ENCODE results near the gene PRC1.

PRC1 gene

GRCh38 chr15:90955624-90956273 is 38.6 kb downstream of the PRC1 start:
- in situ Hi-C loops (cut with MboI; ENCODE audit: low sequenced_read_pairs), result no loop called here

GRCh38 chr15:90954712-90955623 is 39.4 kb downstream of the PRC1 start, which contains the start of gene RCCD1:
TSS of gene RCCD1 (plus strand) at chr15:90954884. CDS start at chr15:90956735, 1,851 bp downstream.
- in situ Hi-C loops (cut with MboI; ENCODE audit: low sequenced_read_pairs), result no loop called here

DNA sequence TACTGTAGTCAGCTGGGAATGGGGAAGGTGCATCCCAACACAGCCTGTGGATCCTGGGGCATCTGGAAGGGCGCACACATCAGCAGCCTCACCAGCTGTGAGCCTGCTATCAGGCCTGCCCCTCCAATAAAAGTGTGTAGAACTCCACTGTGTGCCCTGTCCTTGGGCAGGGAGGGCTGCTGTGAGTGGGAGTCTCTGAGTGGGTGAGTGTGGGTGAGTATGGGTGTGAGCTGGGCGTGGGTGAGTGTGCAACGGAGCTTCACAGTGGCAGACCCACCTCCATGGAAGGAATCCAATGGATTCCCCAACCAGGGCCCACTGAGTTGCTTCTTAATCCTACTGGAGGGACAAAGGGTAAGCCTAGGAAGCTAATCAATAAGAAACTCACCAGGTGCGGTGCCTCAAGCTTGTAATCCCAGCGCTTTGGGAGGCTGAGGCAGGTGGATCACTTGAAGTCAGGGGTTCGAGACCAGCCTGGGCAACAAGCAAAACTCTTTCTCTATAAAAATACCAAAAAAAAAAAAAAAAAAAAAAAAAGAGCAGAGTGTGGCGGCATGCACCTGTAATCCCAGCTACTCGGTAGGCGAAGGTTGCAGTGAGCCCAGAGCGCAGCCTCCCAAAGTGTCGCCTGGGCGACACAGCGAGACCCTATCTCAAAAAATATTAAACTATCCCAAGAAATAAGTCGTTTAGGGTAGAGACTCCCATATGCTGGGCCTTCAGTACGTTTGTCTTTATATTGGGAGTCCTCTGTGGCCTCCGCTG is 40.2 kb downstream of the PRC1 start:
- in situ Hi-C loops (cut with MboI; ENCODE audit: low sequenced_read_pairs), result no loop called here

- in situ Hi-C loops (cut with MboI; ENCODE audit: low sequenced_read_pairs), result no loop called here
These were observed 41.2 kb downstream of the PRC1 start for GRCh38 chr15:90952901-90953677.

- in situ Hi-C loops (cut with MboI; ENCODE audit: low sequenced_read_pairs), result no loop called here
These were observed 43.7 kb downstream of the PRC1 start for GRCh38 chr15:90950676-90951075.

- in situ Hi-C loops (cut with MboI; ENCODE audit: low sequenced_read_pairs), result no loop called here
These were observed 44.2 kb downstream of the PRC1 start for GRCh38 chr15:90949979-90950675.

GRCh38 chr15:90948506-90948905 is 45.8 kb downstream of the PRC1 start:
- in situ Hi-C loops (cut with MboI; ENCODE audit: low sequenced_read_pairs), result no loop called here

DNA sequence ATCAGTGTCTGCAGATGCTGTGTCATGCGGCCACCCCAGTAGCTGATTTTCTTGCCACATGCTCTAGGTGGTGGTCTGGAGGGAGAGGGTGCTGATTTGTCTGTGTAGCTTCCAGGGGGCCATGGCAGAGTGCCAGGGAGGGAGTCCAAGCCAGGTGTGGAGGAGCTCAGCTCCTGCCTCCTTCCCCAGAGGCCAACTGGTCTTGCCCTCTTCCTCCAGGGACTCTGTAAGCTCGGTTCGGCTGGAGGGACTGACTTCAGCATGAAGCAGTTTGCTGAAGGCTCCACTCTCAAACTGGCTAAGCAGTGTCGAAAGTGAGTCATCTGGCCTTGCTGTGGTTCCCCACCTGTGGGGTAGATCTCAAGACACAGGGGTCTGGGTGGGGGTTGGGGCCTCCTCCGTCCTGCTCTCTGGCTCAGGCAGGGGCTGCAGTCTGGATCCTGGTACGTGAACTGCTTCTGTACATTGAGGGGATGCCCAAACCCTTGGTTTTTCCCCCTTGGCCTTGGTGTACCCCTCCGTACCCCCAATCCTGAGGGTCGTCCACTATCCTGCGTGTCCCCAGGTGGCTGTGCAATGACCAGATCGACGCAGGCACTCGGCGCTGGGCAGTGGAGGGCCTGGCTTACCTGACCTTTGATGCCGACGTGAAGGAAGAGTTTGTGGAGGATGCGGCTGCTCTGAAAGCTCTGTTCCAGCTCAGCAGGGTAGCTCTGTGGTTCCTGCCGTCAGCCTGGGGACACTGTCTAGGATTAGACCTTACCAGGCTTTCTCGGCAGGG is 46.6 kb downstream of the PRC1 start:
- in situ Hi-C loops (cut with MboI; ENCODE audit: low sequenced_read_pairs), result no loop called here

GRCh38 chr15:90946941-90947576 is 47.3 kb downstream of the PRC1 start:
- in situ Hi-C loops (cut with MboI; ENCODE audit: low sequenced_read_pairs), result no loop called here

- in situ Hi-C loops (cut with MboI; ENCODE audit: low sequenced_read_pairs), result no loop called here
These were observed 47.8 kb downstream of the PRC1 start for GRCh38 chr15:90946538-90946937.

GRCh38 chr15:90945091-90945490 is 49.2 kb downstream of the PRC1 start:
- in situ Hi-C loops (cut with MboI; ENCODE audit: low sequenced_read_pairs), result no loop called here

- in situ Hi-C loops (cut with MboI; ENCODE audit: low sequenced_read_pairs), result no loop called here
These were observed 51.8 kb downstream of the PRC1 start for GRCh38 chr15:90942354-90943120.

GRCh38 chr15:90941038-90941437 is 53.3 kb downstream of the PRC1 start:
- in situ Hi-C loops (cut with MboI; ENCODE audit: low sequenced_read_pairs), result no loop called here

DNA sequence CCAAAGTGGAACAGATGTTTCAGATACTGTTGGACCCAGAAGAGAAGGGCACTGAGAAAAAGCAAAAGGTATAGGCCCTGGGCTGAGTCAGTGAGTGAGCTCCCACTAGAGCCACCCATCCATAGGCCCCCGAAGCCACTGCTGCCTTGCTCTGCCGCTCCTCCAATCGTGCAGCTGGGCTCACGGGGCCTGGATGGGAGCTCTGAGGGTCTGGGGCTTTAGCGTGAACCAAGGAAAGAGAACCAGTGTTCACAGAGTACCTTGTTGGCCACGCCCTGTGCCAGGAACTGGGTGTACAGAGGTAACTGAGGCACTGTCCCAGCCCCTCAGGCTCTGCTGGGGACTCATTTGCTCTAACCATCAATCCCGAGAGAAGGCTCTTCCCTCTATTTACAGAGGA is 54.6 kb downstream of the PRC1 start:
- in situ Hi-C loops (cut with MboI; ENCODE audit: low sequenced_read_pairs), result no loop called here

- in situ Hi-C loops (cut with MboI; ENCODE audit: low sequenced_read_pairs), result no loop called here
These were observed 56.1 kb downstream of the PRC1 start for GRCh38 chr15:90938261-90938660.

GRCh38 chr15:90936823-90937222 is 57.5 kb downstream of the PRC1 start:
- in situ Hi-C loops (cut with MboI; ENCODE audit: low sequenced_read_pairs), result no loop called here

DNA sequence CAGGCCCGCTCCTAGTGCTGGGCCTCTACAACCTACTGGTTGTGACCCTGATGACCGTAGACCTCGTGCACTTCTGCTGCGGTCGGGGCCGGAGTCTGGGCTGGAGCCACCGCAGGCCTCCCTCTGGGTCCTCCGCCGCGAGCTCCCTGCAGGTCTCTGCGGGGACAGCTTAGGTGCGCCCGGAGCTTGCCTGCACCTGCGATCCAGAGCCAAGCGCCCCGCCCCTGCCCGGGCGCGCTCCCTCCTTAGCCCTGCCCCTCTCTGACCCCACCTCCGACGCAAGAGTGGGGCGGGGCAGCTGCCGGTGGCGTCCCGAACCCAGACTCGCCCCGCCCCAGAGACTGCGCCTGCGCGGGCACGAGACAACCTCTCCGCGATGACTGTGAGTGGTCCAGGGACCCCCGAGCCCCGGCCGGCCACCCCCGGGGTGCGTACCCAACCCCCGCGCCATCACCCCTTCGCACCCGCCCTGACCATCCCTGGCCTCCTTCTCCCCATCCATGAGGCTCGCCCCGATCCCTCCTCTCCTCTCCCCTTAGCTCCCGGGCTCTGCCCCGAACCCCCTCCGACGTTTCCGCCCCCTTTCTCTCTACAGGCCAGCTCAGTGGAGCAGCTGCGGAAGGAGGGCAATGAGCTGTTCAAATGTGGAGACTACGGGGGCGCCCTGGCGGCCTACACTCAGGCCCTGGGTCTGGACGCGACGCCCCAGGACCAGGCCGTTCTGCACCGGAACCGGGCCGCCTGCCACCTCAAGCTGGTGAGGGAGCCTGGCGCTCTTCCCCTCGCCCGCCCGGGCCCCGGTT is 59.2 kb downstream of the PRC1 start, which contains the start of gene UNC45A:
UNC45A (plus strand) TSS at position 337 of the 803 bp plus-strand sequence; CDS start at position 377, 40 bp downstream.
- in situ Hi-C loops (cut with MboI; ENCODE audit: low sequenced_read_pairs), result no loop called here

Measured in hTERT RPE-1 (cell line).